IMR-90 (cell line): ENCODE data around the gene KCNK4. TPM values are rescaled to one million over a fixed set of nuclear protein-coding genes. Genes with fewer than 3 reads are reported as not detected.

Source experiments
- ATAC-seq: fragments of 200-7000 bp; cut with Tn5 transposase; 2 replicates; pipeline ENCODE4 v1.9.1; 2020; ENCODE audit warnings: low read depth, mild to moderate bottlenecking, moderate library complexity
- BruUV-seq: library from RNA; stranded (reverse); fragments of 400-500 nt; replicated peaks from 2 replicates; lab custom pipeline; 2021; lab: Mats Ljungman, UMichigan
- CTCF ChIA-PET: fragments of 300-600 bp; formaldehyde crosslinking; extraction: SDS; loops from one replicate; lab custom pipeline; 2021; ENCODE audit warnings: antibody characterized with exemption; lab: Yijun Ruan, JAX
- POLR2A ChIA-PET: fragments of 300-600 bp; sonication (Branson Sonifier 250); formaldehyde crosslinking; loops from one replicate; lab custom pipeline; 2022; ENCODE audit warnings: antibody characterized with exemption; ENCODE audit not compliant: unreplicated experiment; lab: Charles Lee
- DNase-seq: peaks from one replicate; pipeline ENCODE4 v3.0.0; 2013
- H2AFZ ChIP-seq: replicated peaks from 2 replicates; pipeline ENCODE3; 2013; ENCODE audit warnings: low read length, mild to moderate bottlenecking; ENCODE audit not compliant: poor library complexity
- H2AK5ac ChIP-seq: 2 replicates; pipeline ENCODE4 v1.6.1; 2013; ENCODE audit warnings: low read depth, low read length, inconsistent platforms
- H2AK9ac ChIP-seq: replicated peaks from 2 replicates; pipeline ENCODE3; 2013; ENCODE audit warnings: mild to moderate bottlenecking, low read depth, low read length, moderate library complexity; ENCODE audit not compliant: poor library complexity
- H2BK120ac ChIP-seq: 2 replicates; pipeline ENCODE4 v1.6.1; 2013; ENCODE audit warnings: low read depth, low read length, inconsistent platforms
- H2BK15ac ChIP-seq: 3 replicates; pipeline ENCODE4 v1.6.1; 2013; ENCODE audit warnings: low read depth, low read length, inconsistent platforms
- H2BK20ac ChIP-seq: 2 replicates; pipeline ENCODE4 v1.6.1; 2013; ENCODE audit warnings: low read depth, mild to moderate bottlenecking, inconsistent platforms, low read length, moderate library complexity
- H2BK5ac ChIP-seq: 2 replicates; pipeline ENCODE4 v1.6.1; 2013; ENCODE audit warnings: mild to moderate bottlenecking, low read depth, low read length, inconsistent platforms; ENCODE audit not compliant: poor library complexity, severe bottlenecking
- H3K14ac ChIP-seq: replicated peaks from 2 replicates; pipeline ENCODE4 v1.6.1; 2013; ENCODE audit warnings: low read depth, low read length, inconsistent platforms
- H3K18ac ChIP-seq: 2 replicates; pipeline ENCODE4 v1.6.1; 2013; ENCODE audit warnings: low read depth, low read length, control low read depth
- H3K23ac ChIP-seq: 2 replicates; pipeline ENCODE4 v1.6.1; 2013; ENCODE audit warnings: low read depth, low read length, inconsistent platforms
- H3K27ac ChIP-seq: 2 replicates; pipeline ENCODE4 v1.5.1; 2013; ENCODE audit warnings: mild to moderate bottlenecking, control low read depth, low read length; ENCODE audit not compliant: insufficient read depth
- H3K27me3 ChIP-seq: 2 replicates; pipeline ENCODE4 v1.6.1; 2013; ENCODE audit warnings: low read length; ENCODE audit not compliant: control insufficient read depth, insufficient read depth
- H3K36me3 ChIP-seq: 2 replicates; pipeline ENCODE4 v1.6.1; 2013; ENCODE audit warnings: low read length, mixed read lengths; ENCODE audit not compliant: control insufficient read depth, insufficient read depth
- H3K4ac ChIP-seq: 2 replicates; pipeline ENCODE4 v1.6.1; 2013; ENCODE audit warnings: low read depth, low read length, inconsistent platforms
- H3K4me1 ChIP-seq: 2 replicates; pipeline ENCODE4 v1.6.1; 2013; ENCODE audit warnings: low read length, mixed read lengths; ENCODE audit not compliant: control insufficient read depth, insufficient read depth
- H3K4me2 ChIP-seq: 2 replicates; pipeline ENCODE4 v1.6.1; 2013; ENCODE audit warnings: low read depth, mild to moderate bottlenecking, control low read depth, low read length, moderate library complexity
- H3K4me3 ChIP-seq: 2 replicates; pipeline ENCODE4 v1.5.1; 2013; ENCODE audit warnings: low read depth, mild to moderate bottlenecking, control low read depth, low read length, moderate library complexity; ENCODE audit not compliant: insufficient read depth
- H3K56ac ChIP-seq: 2 replicates; pipeline ENCODE4 v1.6.1; 2013; ENCODE audit warnings: low read length, inconsistent platforms; ENCODE audit not compliant: insufficient read depth; ENCODE audit errors: extremely low read depth
- H3K79me1 ChIP-seq, 2 experiments: 2 replicates each; pipeline ENCODE4 v1.6.1; 2013; ENCODE audit warnings: low read length in 2 of 2, inconsistent platforms in 1 of 2, low read depth in 1 of 2
- H3K9ac ChIP-seq: 2 replicates; pipeline ENCODE4 v1.6.1; 2013; ENCODE audit warnings: low read depth, low read length, control low read depth
- H3K9me1 ChIP-seq: 2 replicates; pipeline ENCODE4 v1.6.1; 2013; ENCODE audit warnings: low read length, inconsistent platforms; ENCODE audit not compliant: insufficient read depth
- H3K9me3 ChIP-seq: 2 replicates; pipeline ENCODE4 v1.6.1; 2013; ENCODE audit warnings: low read length; ENCODE audit not compliant: control insufficient read depth, insufficient read depth
- H4K20me1 ChIP-seq: 2 replicates; pipeline ENCODE4 v1.6.1; 2013; ENCODE audit warnings: low read length, inconsistent platforms; ENCODE audit not compliant: insufficient read depth
- H4K5ac ChIP-seq: 2 replicates; pipeline ENCODE4 v1.6.1; 2013; ENCODE audit warnings: mild to moderate bottlenecking, low read depth, low read length, control low read depth
- H4K8ac ChIP-seq, 2 experiments: 2 replicates each; pipeline ENCODE4 v1.6.1; 2013; ENCODE audit warnings: low read depth in 2 of 2, low read length in 2 of 2, control low read depth in 1 of 2, inconsistent platforms in 1 of 2
- H4K91ac ChIP-seq: 2 replicates; pipeline ENCODE4 v1.6.1; 2013; ENCODE audit warnings: low read depth, low read length, inconsistent platforms; ENCODE audit not compliant: insufficient read depth
- BHLHE40 ChIP-seq: fragments of 150-350 bp; IDR thresholded peaks from 2 replicates; pipeline ENCODE4 v1.6.1; 2016; ENCODE audit warnings: mild to moderate bottlenecking, low read depth, low read length
- CEBPB ChIP-seq: IDR thresholded peaks from 2 replicates; pipeline ENCODE4 v1.6.1; 2012; ENCODE audit warnings: low read depth, low read length, improper control_type of control experiment
- CTCF ChIP-seq: conservative IDR thresholded peaks from 2 replicates; pipeline ENCODE4 v1.5.1; 2012; ENCODE audit warnings: mild to moderate bottlenecking, low read depth, low read length, improper control_type of control experiment
- WGBS, 2 experiments: methylation state at CpG; one replicate each; pipeline versions ENCODE4 v1.1.5 to v1.1.7; 2013; ENCODE audit warnings: missing lambda C conversion rate in 2 of 2; ENCODE audit not compliant: insufficient read length in 1 of 2; ENCODE audit errors: extremely low coverage in 2 of 2; 5-methylcytosine and 5-hydroxymethylcytosine counted together
- dilution Hi-C: fragments of 300-500 bp; cut with HindIII; formaldehyde crosslinking; loops from one replicate; pipeline ENCODE4 v1.14.3; 2018; ENCODE audit warnings: low sequenced_read_pairs; ENCODE audit not compliant: unreplicated experiment
- in situ Hi-C: fragments of 300-500 bp; cut with MboI; formaldehyde crosslinking; loops from 3 replicates; pipeline ENCODE4 v1.14.3; 2019; ENCODE audit warnings: low sequenced_read_pairs, inconsistent platforms, mixed read lengths
- intact Hi-C: fragments of 100-400 bp; cut with micrococcal nuclease; formaldehyde crosslinking; loops from 2 replicates; pipeline ENCODE4 v1.10.0; 2022
- polyA plus RNA-seq, 3 experiments: library from polyadenylated mRNA; depleted of rRNA; stranded (reverse); fragments of >200 nt; gene quantifications; 2 replicates each; pipeline ENCODE4 v1.2.3, GENCODE V29; 2012; ENCODE audit warnings: low replicate concordance in 1 of 3
- total RNA-seq: library from RNA; depleted of rRNA; stranded (reverse); fragments of >200 nt; gene quantifications from 2 replicates; pipeline ENCODE4 v1.2.3, GENCODE V29; 2012

Gene KCNK4
- total and polyA plus RNA-seq, 2 of the 4 experiments (the other 2 are of a cell fraction): not detected

- 29% methylated on average over 7 of the region's 19 CpGs; no CpG with 5 or more reads in 1 of the 2 experiments for WGBS, 2 experiments
- no peak for TF ChIP-seq BHLHE40
- TF ChIP-seq CEBPB: peak; percentile 72
- no peak for TF ChIP-seq CTCF
- in situ Hi-C loops: no loop called here
- Histone ChIP-seq H3K9ac (peak overlapping the region; percentile 91), H3K14ac (peak overlapping the region; percentile 94), H3K18ac (peak overlapping the region; percentile 42; the same call in 1 of the 2 replicates), H3K23ac (peak overlapping the region; percentile 92), H3K4me1 (peaks cover 6% of the 10 kb centered on the region), H3K9me3 (no peaks in the 10 kb centered on the region), H3K79me1 (peaks cover 7 to 31% of the 10 kb centered on the region in 2 experiments), H3K9me1 (peaks cover 14% of the 10 kb centered on the region), H2AK5ac (peak overlapping the region; percentile 96), H2BK20ac (peak overlapping the region; percentile 69; the same call in 1 of the 2 replicates), H3K4ac (peak overlapping the region; percentile 98), H3K4me3 (peak overlapping the region; percentile 67), H3K36me3 (peaks cover 34% of the 10 kb centered on the region), H3K4me2 (peak overlapping the region; percentile 75), H3K56ac (0 out of 2 replicates have a peak overlapping the region, but pooled peaks have one; percentile 44), H2AK9ac (peak overlapping the region; percentile 98), H2BK15ac (peak overlapping the region; percentile 76; the same call in 1 of the 3 replicates), H2BK5ac (no peak overlapping the region), H2AFZ (peak overlapping the region; percentile 85), H4K5ac (peak overlapping the region; percentile 69), H4K20me1 (no peaks in the 10 kb centered on the region; the same call in 1 of the 2 replicates), H2BK120ac (peak overlapping the region; percentile 49), H4K91ac (peak overlapping the region; percentile 92), H3K27ac (peak overlapping the region; percentile 79), H3K27me3 (no peaks in the 10 kb centered on the region), H4K8ac (peak overlapping the region; percentile 89 to 90)
- dilution Hi-C loops: no loop called here
- ChIA-PET POLR2A (interaction anchor here (0.6 kb wide), 1 partner anchor 37 kb away, joined by 4 read pairs; no protein-coding TSS in a partner anchor), CTCF (interaction anchor here (1.4 to 2.3 kb wide), 3 partner anchors 23 to 48 kb away, joined by 4 to 27 read pairs (median 6); no protein-coding TSS in a partner anchor)
- intact Hi-C loops: loop anchor here (1.0 kb wide), 1 partner anchor 36 kb away; no protein-coding TSS in a partner anchor
- ATAC-seq (no peak), DNase-seq (no peak)
- no TSS peak for BruUV-seq
Observed at GRCh38 chr11:64318766-64319761, 28.0 kb downstream of the KCNK4 start.
